Panc1 (cell line): ENCODE results near the gene APOA5. TPM values are rescaled to one million over a fixed set of nuclear protein-coding genes. Genes with fewer than 3 reads are reported as not detected.

Experiments
- ATAC-seq: fragments of 200-7000 bp; cut with Tn5 transposase; 2 replicates; pipeline ENCODE4 v1.9.1; 2020; ENCODE audit warnings: mild to moderate bottlenecking, moderate library complexity
- BruUV-seq: library from RNA; stranded (reverse); fragments of 400-500 nt; replicated peaks from 2 replicates; lab custom pipeline; 2021; lab: Mats Ljungman, UMichigan
- CTCF ChIA-PET: fragments of 300-600 bp; sonication (Branson Sonifier 250); formaldehyde crosslinking; loops from one replicate; lab custom pipeline; 2022; ENCODE audit warnings: antibody characterized with exemption; lab: Charles Lee
- POLR2A ChIA-PET: fragments of 300-600 bp; sonication (Branson Sonifier 250); formaldehyde crosslinking; loops from one replicate; lab custom pipeline; 2022; ENCODE audit warnings: antibody characterized with exemption; lab: Charles Lee
- DNase-seq: peaks from one replicate; pipeline ENCODE4 v3.0.0-alpha.2; 2010; ENCODE audit warnings: low read depth, low spot score
- H3K27ac ChIP-seq: 2 replicates; pipeline ENCODE4 v1.5.1; 2011; ENCODE audit warnings: mild to moderate bottlenecking, low read length, inconsistent platforms
- H3K27me3 ChIP-seq: fragments of 200-500 bp; sonication (Bioruptor generic); 2 replicates; pipeline ENCODE4 v1.6.0; 2014; ENCODE audit warnings: low read length, inconsistent platforms; ENCODE audit not compliant: control insufficient read depth, insufficient read depth
- H3K36me3 ChIP-seq: fragments of 200-500 bp; sonication (Bioruptor generic); 2 replicates; pipeline ENCODE4 v1.5.1; 2014; ENCODE audit warnings: inconsistent platforms, mild to moderate bottlenecking, low read length, moderate library complexity; ENCODE audit not compliant: control insufficient read depth, insufficient read depth
- H3K4me1 ChIP-seq: 2 replicates; pipeline ENCODE4 v1.5.1; 2011; ENCODE audit warnings: inconsistent platforms, mild to moderate bottlenecking, low read length, moderate library complexity; ENCODE audit not compliant: control insufficient read depth, insufficient read depth
- H3K4me3 ChIP-seq, 2 experiments: 2 replicates each; pipeline ENCODE4 v1.5.1; 2011 to 2012; ENCODE audit warnings: low read depth in 2 of 2, low read length in 2 of 2, mild to moderate bottlenecking in 2 of 2, inconsistent platforms in 1 of 2, moderate library complexity in 1 of 2
- H3K9me3 ChIP-seq: fragments of 200-500 bp; sonication (Bioruptor generic); 2 replicates; pipeline ENCODE4 v1.5.1; 2014; ENCODE audit warnings: low read depth, mild to moderate bottlenecking, inconsistent platforms, low read length, moderate library complexity; ENCODE audit not compliant: control insufficient read depth, insufficient read depth
- POLR2AphosphoS5 ChIP-seq: IDR thresholded peaks from 2 replicates; pipeline ENCODE4 v1.6.1; 2012; ENCODE audit warnings: mild to moderate bottlenecking, low read depth, low read length, moderate library complexity
- SIN3A ChIP-seq: IDR thresholded peaks from 2 replicates; pipeline ENCODE4 v1.6.1; 2012; ENCODE audit warnings: low read depth, mild to moderate bottlenecking, low read length, moderate library complexity, borderline replicate concordance; ENCODE audit not compliant: insufficient read depth
- TCF7L2 ChIP-seq: IDR thresholded peaks from 2 replicates; pipeline ENCODE4 v1.6.1; 2011; ENCODE audit warnings: mild to moderate bottlenecking, low read depth, low read length, inconsistent platforms
- in situ Hi-C: cut with HindIII; loops from 2 replicates; pipeline ENCODE4 v1.10.0; 2016; ENCODE audit warnings: low sequenced_read_pairs, low pct_unique_long_range_greater_than_20kb
- intact Hi-C: fragments of 100-400 bp; cut with micrococcal nuclease; formaldehyde crosslinking; loops from one replicate; pipeline ENCODE4 v1.10.0; 2022; ENCODE audit not compliant: unreplicated experiment
- total RNA-seq: library from RNA; stranded (reverse); gene quantifications from one replicate; pipeline ENCODE4 v1.2.1, GENCODE V29; 2021; ENCODE audit not compliant: unreplicated experiment
- TF ChIP-seq, protein P1 (sequence below), 2 experiments: IDR thresholded peaks; 2 replicates each; pipeline ENCODE4 v1.6.1; 2011 to 2012; ENCODE audit warnings: low read depth in 2 of 2, control low read depth in 1 of 2, low read length in 1 of 2, mild to moderate bottlenecking in 1 of 2, moderate library complexity in 1 of 2; ENCODE audit not compliant: insufficient read depth in 1 of 2
- TF ChIP-seq, protein P2 (sequence below): fragments of 450-650 bp; IDR thresholded peaks from 2 replicates; pipeline ENCODE4 v1.5.1; 2017; ENCODE audit warnings: mild to moderate bottlenecking

The APOA5 gene
- total RNA-seq, 1 experiment from 2014 or later = 0.39 TPM

DNA sequence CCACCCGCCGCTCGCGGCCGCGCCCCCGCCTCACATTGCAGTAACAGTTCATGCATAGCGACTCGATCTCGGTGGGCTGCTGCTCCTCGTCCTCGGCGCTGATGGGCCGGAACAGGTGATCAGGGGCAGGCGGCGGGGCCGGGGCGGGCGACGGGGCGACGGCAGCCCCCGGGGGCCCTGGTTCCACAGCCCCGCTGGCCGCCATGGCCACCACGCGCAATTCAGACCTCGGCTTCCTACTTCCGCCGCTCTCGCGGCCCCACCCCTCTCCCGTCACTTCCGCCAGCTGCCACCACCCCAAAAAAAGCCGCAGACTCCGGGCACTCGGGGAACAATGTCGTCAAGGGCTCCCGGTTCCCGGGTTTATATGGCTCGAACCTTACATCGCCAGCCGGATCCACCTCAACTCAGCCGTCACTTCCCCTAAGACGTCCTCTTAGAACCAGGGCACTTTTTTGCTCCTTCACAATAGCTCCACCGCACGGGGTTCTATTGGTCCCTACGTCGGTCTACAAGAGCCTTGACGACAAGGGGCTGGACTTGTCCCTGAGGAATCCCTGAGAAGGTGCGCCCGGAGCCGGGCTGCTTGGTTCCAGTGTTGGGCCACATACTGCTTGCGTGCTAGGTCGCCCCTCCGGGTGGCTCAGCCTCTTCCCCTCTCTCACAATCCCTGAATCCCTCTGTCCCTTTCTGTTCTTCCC lies 3.7 kb downstream of the APOA5 start, which contains the start of gene ZPR1:
Gene ZPR1 (minus strand): TSS at position 238 of the 701 bp plus-strand sequence. CDS start 33 bp downstream, at position 205.
- intact Hi-C loops (no loop called here), in situ Hi-C loops (loop anchor here (10.0 kb wide), 1 partner anchor 217 kb away; no protein-coding TSS in a partner anchor)
- no peak for TF ChIP-seq TCF7L2
- TF ChIP-seq, protein P1, sequence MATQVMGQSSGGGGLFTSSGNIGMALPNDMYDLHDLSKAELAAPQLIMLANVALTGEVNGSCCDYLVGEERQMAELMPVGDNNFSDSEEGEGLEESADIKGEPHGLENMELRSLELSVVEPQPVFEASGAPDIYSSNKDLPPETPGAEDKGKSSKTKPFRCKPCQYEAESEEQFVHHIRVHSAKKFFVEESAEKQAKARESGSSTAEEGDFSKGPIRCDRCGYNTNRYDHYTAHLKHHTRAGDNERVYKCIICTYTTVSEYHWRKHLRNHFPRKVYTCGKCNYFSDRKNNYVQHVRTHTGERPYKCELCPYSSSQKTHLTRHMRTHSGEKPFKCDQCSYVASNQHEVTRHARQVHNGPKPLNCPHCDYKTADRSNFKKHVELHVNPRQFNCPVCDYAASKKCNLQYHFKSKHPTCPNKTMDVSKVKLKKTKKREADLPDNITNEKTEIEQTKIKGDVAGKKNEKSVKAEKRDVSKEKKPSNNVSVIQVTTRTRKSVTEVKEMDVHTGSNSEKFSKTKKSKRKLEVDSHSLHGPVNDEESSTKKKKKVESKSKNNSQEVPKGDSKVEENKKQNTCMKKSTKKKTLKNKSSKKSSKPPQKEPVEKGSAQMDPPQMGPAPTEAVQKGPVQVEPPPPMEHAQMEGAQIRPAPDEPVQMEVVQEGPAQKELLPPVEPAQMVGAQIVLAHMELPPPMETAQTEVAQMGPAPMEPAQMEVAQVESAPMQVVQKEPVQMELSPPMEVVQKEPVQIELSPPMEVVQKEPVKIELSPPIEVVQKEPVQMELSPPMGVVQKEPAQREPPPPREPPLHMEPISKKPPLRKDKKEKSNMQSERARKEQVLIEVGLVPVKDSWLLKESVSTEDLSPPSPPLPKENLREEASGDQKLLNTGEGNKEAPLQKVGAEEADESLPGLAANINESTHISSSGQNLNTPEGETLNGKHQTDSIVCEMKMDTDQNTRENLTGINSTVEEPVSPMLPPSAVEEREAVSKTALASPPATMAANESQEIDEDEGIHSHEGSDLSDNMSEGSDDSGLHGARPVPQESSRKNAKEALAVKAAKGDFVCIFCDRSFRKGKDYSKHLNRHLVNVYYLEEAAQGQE (IDR thresholded peaks at IDR 0.05; ENCODE audit: insufficient read depth in 1 of 2, low read depth in 2 of 2, low read length in 1 of 2) = 0 out of 4 replicates have a peak, but pooled peaks of 1 of the 2 experiments have one; percentile 47
- TF ChIP-seq, protein P2, sequence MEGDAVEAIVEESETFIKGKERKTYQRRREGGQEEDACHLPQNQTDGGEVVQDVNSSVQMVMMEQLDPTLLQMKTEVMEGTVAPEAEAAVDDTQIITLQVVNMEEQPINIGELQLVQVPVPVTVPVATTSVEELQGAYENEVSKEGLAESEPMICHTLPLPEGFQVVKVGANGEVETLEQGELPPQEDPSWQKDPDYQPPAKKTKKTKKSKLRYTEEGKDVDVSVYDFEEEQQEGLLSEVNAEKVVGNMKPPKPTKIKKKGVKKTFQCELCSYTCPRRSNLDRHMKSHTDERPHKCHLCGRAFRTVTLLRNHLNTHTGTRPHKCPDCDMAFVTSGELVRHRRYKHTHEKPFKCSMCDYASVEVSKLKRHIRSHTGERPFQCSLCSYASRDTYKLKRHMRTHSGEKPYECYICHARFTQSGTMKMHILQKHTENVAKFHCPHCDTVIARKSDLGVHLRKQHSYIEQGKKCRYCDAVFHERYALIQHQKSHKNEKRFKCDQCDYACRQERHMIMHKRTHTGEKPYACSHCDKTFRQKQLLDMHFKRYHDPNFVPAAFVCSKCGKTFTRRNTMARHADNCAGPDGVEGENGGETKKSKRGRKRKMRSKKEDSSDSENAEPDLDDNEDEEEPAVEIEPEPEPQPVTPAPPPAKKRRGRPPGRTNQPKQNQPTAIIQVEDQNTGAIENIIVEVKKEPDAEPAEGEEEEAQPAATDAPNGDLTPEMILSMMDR = no peak
- peak; percentile 98 for TF ChIP-seq POLR2AphosphoS5
- peak; percentile 97; the same call in 1 of the 2 replicates for TF ChIP-seq SIN3A
- H3K27ac ChIP-seq = peak within 1 kb of the TSS; percentile 95
- CTCF ChIA-PET = no interaction called here
- POLR2A ChIA-PET = interaction anchor here (0.6 kb wide), 2 partner anchors 231 to 322 kb away, joined by 3 to 5 read pairs; no protein-coding TSS in a partner anchor
- peak; percentile 94 for ATAC-seq
- no peak for DNase-seq
- H3K4me3 ChIP-seq = peak within 1 kb of the TSS; percentile 86 to 97
- peaks cover 15% of the 10 kb centered on the region for H3K4me1 ChIP-seq
- no peaks in the 10 kb centered on the region for H3K9me3 ChIP-seq
- peaks cover 44% of the 10 kb centered on the region for H3K36me3 ChIP-seq
- BruUV-seq = TSS peak; percentile 99
- H3K27me3 ChIP-seq = no peaks in the 10 kb centered on the region

DNA sequence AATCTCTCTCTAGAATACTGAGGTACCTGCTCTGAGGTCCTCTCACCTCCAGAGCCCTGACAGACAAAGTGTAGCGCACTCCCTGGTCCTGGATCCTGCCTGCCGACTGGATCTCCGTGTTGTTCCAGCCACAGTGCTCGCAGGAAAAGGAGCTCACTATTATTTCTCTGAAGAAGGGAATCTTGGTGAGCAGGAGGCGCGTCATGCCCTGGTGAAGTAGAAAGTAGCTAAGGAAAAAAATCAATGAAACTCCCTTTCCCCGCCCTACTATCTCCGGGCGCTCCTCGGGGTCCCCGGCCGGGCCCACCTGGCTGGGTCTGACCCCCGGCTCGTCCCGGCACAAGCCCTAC lies 4.3 kb downstream of the APOA5 start:
- Histone ChIP-seq H3K27me3 (no peaks in the 10 kb centered on the region), H3K9me3 (no peaks in the 10 kb centered on the region), H3K4me3 (peak overlapping the region; percentile 86 to 97), H3K4me1 (peaks cover 15% of the 10 kb centered on the region), H3K36me3 (peaks cover 48% of the 10 kb centered on the region), H3K27ac (peak overlapping the region; percentile 95)
- TF ChIP-seq TCF7L2 (no peak), SIN3A (no peak), POLR2AphosphoS5 (no peak)
- TF ChIP-seq, protein P2 = no peak
- TF ChIP-seq, protein P1 (IDR thresholded peaks at IDR 0.05; ENCODE audit: insufficient read depth in 1 of 2, low read depth in 2 of 2, low read length in 1 of 2) = no peak
- intact Hi-C loops (no loop called here), in situ Hi-C loops (loop anchor here (10.0 kb wide), 1 partner anchor 217 kb away; no protein-coding TSS in a partner anchor)
- DNase-seq (no peak), ATAC-seq (no peak)
- ChIA-PET POLR2A (no interaction called here), CTCF (interaction anchor here (1.0 kb wide), 1 partner anchor 48 kb away, joined by 4 read pairs; no protein-coding TSS in a partner anchor)
- BruUV-seq = no TSS peak
